HFFc6 (cell line): ENCODE measurements around the gene USP54. TPM values are rescaled to one million over a fixed set of nuclear protein-coding genes. Genes with fewer than 3 reads are reported as not detected.

Experiments
- DNase-seq: peaks from one replicate; pipeline ENCODE4 v3.0.0-alpha.2; 2018
- H3K27ac Mint-ChIP-seq: 2 replicates; pipeline ENCODE4 v1.8.0; 2020; ENCODE audit warnings: mild to moderate bottlenecking, mixed read lengths
- H3K27me3 Mint-ChIP-seq: 2 replicates; pipeline ENCODE4 v1.8.0; 2021; ENCODE audit warnings: mild to moderate bottlenecking, moderate library complexity, mixed read lengths; ENCODE audit not compliant: insufficient read depth
- H3K36me3 Mint-ChIP-seq: 2 replicates; pipeline ENCODE4 v1.8.0; 2021; ENCODE audit warnings: low read depth, mixed read lengths
- H3K4me1 Mint-ChIP-seq: 2 replicates; pipeline ENCODE4 v1.8.0; 2020; ENCODE audit warnings: low read depth, mixed read lengths
- H3K4me3 Mint-ChIP-seq: 2 replicates; pipeline ENCODE4 v1.8.0; 2020; ENCODE audit warnings: mild to moderate bottlenecking, moderate library complexity, mixed read lengths
- H3K9me3 Mint-ChIP-seq: 2 replicates; pipeline ENCODE4 v1.8.0; 2020; ENCODE audit warnings: mild to moderate bottlenecking, mixed read lengths
- CTCF ChIP-seq: fragments of 200-600 bp; sonication (generic); IDR thresholded peaks from 2 replicates; pipeline ENCODE4 v1.5.0; 2021; ENCODE audit warnings: antibody characterized with exemption, mild to moderate bottlenecking
- total RNA-seq, 6 experiments: library from RNA; stranded (reverse); fragmentation: NEBNext Ultra II Directional; extraction: Animal tissue kit (Norgen Biotek cat#: 25700); gene quantifications; 2 replicates in 1 of 6; 3 replicates in 5 of 6; pipeline ENCODE4 v1.2.3, GENCODE V29; 2021

The USP54 gene
- total RNA-seq, 6 experiments from 2014 or later, result 9.1 to 12.9 (median 10.7) TPM

GRCh38 chr10:73512207-73512743 is 78.9 kb downstream of the USP54 start:
- H3K36me3 Mint-ChIP-seq, result peaks cover 9% of the 10 kb centered on the region; the same call in 1 of the 2 replicates
- no peaks in the 10 kb centered on the region for H3K27me3 Mint-ChIP-seq
- no peak overlapping the region for H3K4me3 Mint-ChIP-seq
- no peak for DNase-seq
- H3K9me3 Mint-ChIP-seq, result no peaks in the 10 kb centered on the region
- H3K4me1 Mint-ChIP-seq, result peaks cover 6% of the 10 kb centered on the region
- no peak overlapping the region for H3K27ac Mint-ChIP-seq
- no peak for TF ChIP-seq CTCF

- Mint-ChIP-seq H3K27me3 (no peaks in the 10 kb centered on the region), H3K27ac (no peak overlapping the region), H3K9me3 (no peaks in the 10 kb centered on the region), H3K4me3 (no peak overlapping the region), H3K4me1 (peaks cover 14% of the 10 kb centered on the region), H3K36me3 (peaks cover 6% of the 10 kb centered on the region)
- no peak for TF ChIP-seq CTCF
- no peak for DNase-seq
Measured at GRCh38 chr10:73509695-73510094, 81.4 kb downstream of the USP54 start.

GRCh38 chr10:73506491-73506890 is 84.7 kb downstream of the USP54 start:
- no peak for TF ChIP-seq CTCF
- Mint-ChIP-seq H3K27ac (no peak overlapping the region; the same call in 1 of the 2 replicates), H3K27me3 (no peaks in the 10 kb centered on the region), H3K9me3 (no peaks in the 10 kb centered on the region), H3K4me3 (no peak overlapping the region), H3K36me3 (peaks cover 13% of the 10 kb centered on the region), H3K4me1 (peaks cover 28% of the 10 kb centered on the region)
- DNase-seq, result no peak

- Mint-ChIP-seq H3K9me3 (no peaks in the 10 kb centered on the region), H3K4me3 (no peak overlapping the region), H3K27ac (no peak overlapping the region; the same call in 1 of the 2 replicates), H3K36me3 (peaks cover 13% of the 10 kb centered on the region), H3K4me1 (peaks cover 33% of the 10 kb centered on the region), H3K27me3 (no peaks in the 10 kb centered on the region)
- no peak for TF ChIP-seq CTCF
- no peak for DNase-seq
Measured at GRCh38 chr10:73506074-73506473, 85.1 kb downstream of the USP54 start.

- Mint-ChIP-seq H3K27me3 (no peaks in the 10 kb centered on the region), H3K27ac (no peak overlapping the region), H3K4me3 (no peak overlapping the region), H3K36me3 (peaks cover 25% of the 10 kb centered on the region), H3K4me1 (peaks cover 40% of the 10 kb centered on the region), H3K9me3 (no peaks in the 10 kb centered on the region)
- no peak for DNase-seq
- TF ChIP-seq CTCF, result no peak
Measured at GRCh38 chr10:73503037-73503436, 88.1 kb downstream of the USP54 start.
